Neural progenitor cell (in vitro differentiated cells): ENCODE results near the gene UNC13B.

Experiments
- EZH2 ChIP-seq: fragments of 200-600 bp; sonication (generic); IDR thresholded peaks from 2 replicates; pipeline ENCODE4 v1.6.1; 2017; ENCODE audit warnings: antibody characterized with exemption, mild to moderate bottlenecking, moderate library complexity
- EZH2phosphoT487 ChIP-seq: fragments of 200-600 bp; sonication (generic); IDR thresholded peaks from 2 replicates; pipeline ENCODE4 v1.6.1; 2017; ENCODE audit warnings: antibody characterized with exemption
- TF ChIP-seq, protein P1 (sequence below): fragments of 200-600 bp; sonication (generic); IDR thresholded peaks from 2 replicates; pipeline ENCODE4 v1.5.1; 2017; ENCODE audit warnings: antibody characterized with exemption, mild to moderate bottlenecking

DNA sequence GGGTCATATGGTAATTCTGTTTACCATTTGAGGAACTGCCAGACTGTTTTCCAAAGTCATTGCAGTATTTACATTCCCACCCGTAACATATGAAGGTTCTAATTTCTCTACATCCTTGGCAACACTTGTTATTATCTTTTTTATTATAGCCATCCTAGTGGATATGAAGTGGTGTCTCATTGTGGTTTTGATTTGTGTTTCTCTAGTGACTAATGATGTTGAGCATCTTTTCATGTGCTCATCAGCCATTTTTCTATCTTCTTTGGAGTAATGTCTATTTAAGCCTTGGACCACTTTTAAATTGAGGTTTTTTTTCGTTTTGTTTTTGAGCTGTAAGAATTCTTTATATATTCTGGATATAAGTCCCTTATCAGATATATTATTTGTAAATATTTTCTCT is 195.3 kb downstream of the UNC13B start:
- TF ChIP-seq, protein P1, sequence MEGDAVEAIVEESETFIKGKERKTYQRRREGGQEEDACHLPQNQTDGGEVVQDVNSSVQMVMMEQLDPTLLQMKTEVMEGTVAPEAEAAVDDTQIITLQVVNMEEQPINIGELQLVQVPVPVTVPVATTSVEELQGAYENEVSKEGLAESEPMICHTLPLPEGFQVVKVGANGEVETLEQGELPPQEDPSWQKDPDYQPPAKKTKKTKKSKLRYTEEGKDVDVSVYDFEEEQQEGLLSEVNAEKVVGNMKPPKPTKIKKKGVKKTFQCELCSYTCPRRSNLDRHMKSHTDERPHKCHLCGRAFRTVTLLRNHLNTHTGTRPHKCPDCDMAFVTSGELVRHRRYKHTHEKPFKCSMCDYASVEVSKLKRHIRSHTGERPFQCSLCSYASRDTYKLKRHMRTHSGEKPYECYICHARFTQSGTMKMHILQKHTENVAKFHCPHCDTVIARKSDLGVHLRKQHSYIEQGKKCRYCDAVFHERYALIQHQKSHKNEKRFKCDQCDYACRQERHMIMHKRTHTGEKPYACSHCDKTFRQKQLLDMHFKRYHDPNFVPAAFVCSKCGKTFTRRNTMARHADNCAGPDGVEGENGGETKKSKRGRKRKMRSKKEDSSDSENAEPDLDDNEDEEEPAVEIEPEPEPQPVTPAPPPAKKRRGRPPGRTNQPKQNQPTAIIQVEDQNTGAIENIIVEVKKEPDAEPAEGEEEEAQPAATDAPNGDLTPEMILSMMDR: no peak
- TF ChIP-seq EZH2 (no peak), EZH2phosphoT487 (no peak)
